Measurements from ENCODE around the gene ZFP1. TPM values are rescaled to one million over a fixed set of nuclear protein-coding genes. Genes with fewer than 3 reads are reported as not detected.

Gene ZFP1
- total and polyA plus RNA-seq, 9 of the 15 experiments (the other 6 are each of a cell fraction or from before 2014, with no cell fraction given), result 2.6 to 14.7 (median 11.6) TPM

GRCh38 chr16:75101635-75102034, 46.7 kb upstream of the ZFP1 start:
- H4K20me1 ChIP-seq (replicated peaks; ENCODE audit: control insufficient read depth, insufficient read depth, low read length), result no peaks in the 10 kb centered on the region
- H3K4me2 ChIP-seq (ENCODE audit: insufficient read depth, low read length), result no peak overlapping the region
- H3K36me3 ChIP-seq (ENCODE audit: control insufficient read depth, insufficient read depth, low read length), result peaks cover 18% of the 10 kb centered on the region; the same call in 2 of the 3 replicates
- H3K27me3 ChIP-seq (ENCODE audit: control insufficient read depth in 2 of 2, insufficient read depth in 2 of 2, low read length in 2 of 2), result no peaks in the 10 kb centered on the region
- no peak overlapping the region for H2AFZ ChIP-seq (ENCODE audit: low read depth, low read length)
- WGBS (ENCODE audit: insufficient coverage, low coverage, missing lambda C conversion rate), result 79% methylated on average over 3 of the region's 3 CpGs
- no peak overlapping the region for H3K9ac ChIP-seq (ENCODE audit: insufficient read depth in 1 of 2, low read depth in 2 of 2, low read length in 2 of 2)
- peaks cover 12 to 15% of the 10 kb centered on the region in 2 experiments for H3K4me1 ChIP-seq (replicated peaks in 1 of 2; ENCODE audit: control insufficient read depth in 2 of 2, insufficient read depth in 2 of 2, low read length in 2 of 2)
- H3K4me3 ChIP-seq, result no peak overlapping the region
- FAIRE-seq, result no peak
- no peak overlapping the region for H3K27ac ChIP-seq (ENCODE audit: extremely low read depth, low read depth, low read length)
- ChIA-PET POLR2A (interaction anchor here (2.2 kb wide), 1 partner anchor 10 kb away, joined by 8 read pairs; no protein-coding TSS in a partner anchor), CTCF (ENCODE audit: low intra/inter-chr PET ratio) (no interaction called here)
- ATAC-seq, result no peak
- intact Hi-C loops (cut with micrococcal nuclease) (no loop called here), in situ Hi-C loops (cut with MboI) (no loop called here)
- no peak for DNase-seq (ENCODE audit: extremely low read depth in 1 of 4, low spot score in 3 of 4)
- H3K79me2 ChIP-seq (ENCODE audit: control insufficient read depth, insufficient read depth, low read length), result no peaks in the 10 kb centered on the region; the same call in 1 of the 3 replicates
- H3K9me3 ChIP-seq (replicated peaks; ENCODE audit: control insufficient read depth, insufficient read depth, low read depth, low read length), result no peaks in the 10 kb centered on the region
- BruUV-seq (replicated peaks), result no TSS peak
- no peaks in the 10 kb centered on the region for H3K9me1 ChIP-seq (ENCODE audit: control insufficient read depth, insufficient read depth, low read length)
- TF ChIP-seq PRMT5 (CRISPR knock-in tag; IDR thresholded peaks at IDR 0.05), result no peak
- no peak for TF ChIP-seq HMGN3 (IDR thresholded peaks at IDR 0.05; ENCODE audit: borderline replicate concordance, extremely low read depth, insufficient read length, low read depth, low read length)
- TF ChIP-seq ZNF324 (CRISPR knock-in tag; IDR thresholded peaks at IDR 0.05), result no peak
- no peak for TF ChIP-seq CEBPZ (IDR thresholded peaks at IDR 0.05; ENCODE audit: borderline replicate concordance, low read depth, low read length)
- TF ChIP-seq THRAP3 (IDR thresholded peaks at IDR 0.05; ENCODE audit: borderline replicate concordance), result no peak
- no peak for TF ChIP-seq MLLT1 (IDR thresholded peaks at IDR 0.05)
- no peak for TF ChIP-seq ZC3H11A (IDR thresholded peaks at IDR 0.05; ENCODE audit: low read depth, low read length)
- TF ChIP-seq NUFIP1 (IDR thresholded peaks at IDR 0.05; ENCODE audit: partially characterized antibody), result no peak
- no peak for TF ChIP-seq BHLHE40 (IDR thresholded peaks at IDR 0.05; ENCODE audit: low read length)
- no peak for TF ChIP-seq RBBP5 (IDR thresholded peaks at IDR 0.05; ENCODE audit: borderline replicate concordance, insufficient read depth, low read length, poor library complexity, severe bottlenecking)
- TF ChIP-seq TCF7L2 (IDR thresholded peaks at IDR 0.05; ENCODE audit: low read depth, low read length), result no peak
- TF ChIP-seq FOS (IDR thresholded peaks at IDR 0.05; ENCODE audit: extremely low read depth, insufficient read length), result no peak
- TF ChIP-seq NR2F6 (CRISPR knock-in tag; IDR thresholded peaks at IDR 0.05), result no peak
- no peak for TF ChIP-seq SIN3A (IDR thresholded peaks at IDR 0.05; ENCODE audit: borderline replicate concordance in 2 of 2, control insufficient read depth in 1 of 2, low read depth in 2 of 2, low read length in 2 of 2)
- no peak for TF ChIP-seq FOXP4 (CRISPR knock-in tag; IDR thresholded peaks at IDR 0.05; ENCODE audit: borderline replicate concordance)

All from K562 (cell line).